Activated CD8-positive, alpha-beta memory T cell treated with anti-CD3 and anti-CD28 coated beads for 36 hours (primary cell): ENCODE data around the gene RABGAP1L. TPM values are rescaled to one million over a fixed set of nuclear protein-coding genes. Genes with fewer than 3 reads are reported as not detected.
"Not testable (repeated sequence)": the region's sequence is repeated elsewhere in the genome, so short reads cannot be mapped to it uniquely, and the experiment has no call there.

Experiments used
- CTCF ChIA-PET: fragments of 350-600 bp; sonication (Branson Sonifier 250); formaldehyde crosslinking; loops from one replicate; lab custom pipeline; 2021; ENCODE audit warnings: antibody characterized with exemption; lab: Charles Lee
- POLR2A ChIA-PET: fragments of 350-600 bp; sonication (Branson Sonifier 250); formaldehyde crosslinking; loops from one replicate; lab custom pipeline; 2021; ENCODE audit warnings: antibody characterized with exemption; lab: Charles Lee
- total RNA-seq, 2 experiments: library from RNA; stranded (reverse); gene quantifications; one replicate each; pipeline ENCODE4 v1.2.3, GENCODE V29; 2021

RABGAP1L gene
- total RNA-seq, 2 experiments from 2014 or later = 31.8 to 33.4 TPM

DNA sequence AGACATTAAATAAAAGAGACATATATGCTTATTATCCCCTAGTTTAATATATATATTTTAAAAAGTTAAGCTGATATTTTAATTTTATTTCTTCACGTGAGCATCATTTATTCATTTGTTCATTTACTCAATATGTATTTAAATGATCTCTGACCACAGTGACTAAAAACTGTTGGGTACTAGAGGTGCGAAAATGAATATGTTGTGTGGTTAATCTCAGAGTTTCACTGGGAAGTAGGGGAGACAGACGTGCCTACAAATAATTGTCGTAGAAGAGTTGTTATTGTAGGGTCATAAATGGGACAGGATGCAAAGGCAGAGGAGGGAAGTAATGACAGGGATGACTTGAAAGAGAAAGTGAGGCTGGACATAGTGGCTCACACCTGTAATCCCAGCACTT, 627.4 kb downstream of the RABGAP1L start:
- POLR2A ChIA-PET = no interaction called here
- CTCF ChIA-PET = no interaction called here

DNA sequence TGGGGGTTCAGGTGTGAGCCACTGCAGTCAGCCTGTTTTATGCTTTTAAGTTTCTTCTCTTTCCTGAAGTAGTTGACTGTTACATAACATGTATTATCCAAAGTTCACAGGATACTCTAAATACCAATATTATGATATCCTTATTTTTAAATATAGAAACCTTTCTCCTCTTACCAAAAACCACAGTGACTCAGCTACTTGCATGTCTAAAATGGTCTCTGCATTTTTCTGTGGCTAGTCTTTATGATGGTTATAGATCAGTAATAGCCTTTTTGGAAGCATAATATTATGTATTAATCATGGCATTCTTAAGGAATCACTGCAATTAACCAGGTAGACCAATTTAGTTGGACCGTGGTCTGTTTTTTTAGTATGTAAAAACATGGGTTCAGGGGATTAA, 629.7 kb downstream of the RABGAP1L start:
- ChIA-PET POLR2A (no interaction called here), CTCF (no interaction called here)

DNA sequence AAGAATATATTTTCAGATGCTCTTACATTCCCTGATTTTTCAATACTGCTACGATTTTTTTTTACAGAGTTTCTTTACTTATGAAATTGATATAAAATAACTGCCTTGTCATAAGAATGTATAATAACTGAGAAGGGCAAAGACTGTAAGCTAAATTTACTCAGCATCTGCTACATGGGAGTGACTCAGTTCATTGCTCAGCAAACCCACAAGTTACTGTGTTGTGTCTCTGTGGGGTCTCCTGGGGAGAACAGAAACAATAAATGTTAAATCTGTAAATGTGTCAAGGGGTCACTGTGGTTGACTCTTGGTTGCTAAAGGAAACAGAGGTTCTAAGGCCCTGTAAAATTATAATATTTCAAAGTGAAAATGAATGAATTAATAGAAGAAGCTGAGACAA, 630.1 kb downstream of the RABGAP1L start:
- ChIA-PET CTCF (no interaction called here), POLR2A (interaction anchor here (0.5 kb wide), 1 partner anchor 392 kb away, joined by 4 read pairs; no protein-coding TSS in a partner anchor)

- ChIA-PET POLR2A (interaction anchor here (0.6 kb wide), 1 partner anchor 850 kb away, joined by 5 read pairs; no protein-coding TSS in a partner anchor), CTCF (no interaction called here)
Measured at GRCh38 chr1:174791863-174792262, 632.5 kb downstream of the RABGAP1L start.

GRCh38 chr1:174794861-174795260, 635.5 kb downstream of the RABGAP1L start:
- CTCF ChIA-PET = interaction anchor here (1.0 kb wide), 1 partner anchor 188 kb away, joined by 3 read pairs; no protein-coding TSS in a partner anchor
- POLR2A ChIA-PET = no interaction called here

- POLR2A ChIA-PET = no interaction called here
- CTCF ChIA-PET = interaction anchor here (1.0 kb wide), 1 partner anchor 187 kb away, joined by 3 read pairs; no protein-coding TSS in a partner anchor
Measured at GRCh38 chr1:174795806-174796205, 636.5 kb downstream of the RABGAP1L start.

GRCh38 chr1:174797398-174797797, 638.1 kb downstream of the RABGAP1L start:
- CTCF ChIA-PET = no interaction called here
- POLR2A ChIA-PET = interaction anchor here (0.7 kb wide), 1 partner anchor 205 kb away, joined by 3 read pairs; no protein-coding TSS in a partner anchor

DNA sequence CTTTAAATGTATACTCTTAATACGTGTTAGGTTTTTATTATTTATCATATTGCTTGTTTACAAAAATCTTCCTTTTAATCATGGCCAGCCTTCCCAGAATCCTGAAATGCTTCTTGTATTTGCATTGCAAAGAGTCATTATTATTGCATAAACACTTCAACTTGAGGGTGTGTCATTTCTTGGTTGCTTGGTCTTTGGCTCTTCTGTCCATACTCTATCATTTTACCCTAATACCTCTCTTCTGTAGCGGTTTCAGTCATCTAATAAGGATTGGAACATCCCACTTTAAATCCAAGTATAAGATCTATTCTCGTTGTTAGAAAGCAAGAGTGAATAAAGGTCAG, 639.8 kb downstream of the RABGAP1L start:
- ChIA-PET POLR2A (interaction anchor here (0.6 to 1.3 kb wide), 7 partner anchors 35 to 201 kb away, joined by 3 to 9 read pairs (median 4); no protein-coding TSS in a partner anchor), CTCF (interaction anchor here (0.6 to 1.5 kb wide), 5 partner anchors 16 to 201 kb away, joined by 3 to 6 read pairs (median 3); no protein-coding TSS in a partner anchor)

- ChIA-PET POLR2A (interaction anchor here (0.5 to 1.3 kb wide), 3 partner anchors 191 to 200 kb away, joined by 4 to 9 read pairs (median 8); no protein-coding TSS in a partner anchor), CTCF (interaction anchor here (1.0 to 1.5 kb wide), 4 partner anchors 15 to 200 kb away, joined by 3 to 6 read pairs (median 4); no protein-coding TSS in a partner anchor)
Measured at GRCh38 chr1:174800216-174800851, 641.0 kb downstream of the RABGAP1L start.

GRCh38 chr1:174800876-174801275, 641.6 kb downstream of the RABGAP1L start:
- POLR2A ChIA-PET = no interaction called here
- CTCF ChIA-PET = no interaction called here

DNA sequence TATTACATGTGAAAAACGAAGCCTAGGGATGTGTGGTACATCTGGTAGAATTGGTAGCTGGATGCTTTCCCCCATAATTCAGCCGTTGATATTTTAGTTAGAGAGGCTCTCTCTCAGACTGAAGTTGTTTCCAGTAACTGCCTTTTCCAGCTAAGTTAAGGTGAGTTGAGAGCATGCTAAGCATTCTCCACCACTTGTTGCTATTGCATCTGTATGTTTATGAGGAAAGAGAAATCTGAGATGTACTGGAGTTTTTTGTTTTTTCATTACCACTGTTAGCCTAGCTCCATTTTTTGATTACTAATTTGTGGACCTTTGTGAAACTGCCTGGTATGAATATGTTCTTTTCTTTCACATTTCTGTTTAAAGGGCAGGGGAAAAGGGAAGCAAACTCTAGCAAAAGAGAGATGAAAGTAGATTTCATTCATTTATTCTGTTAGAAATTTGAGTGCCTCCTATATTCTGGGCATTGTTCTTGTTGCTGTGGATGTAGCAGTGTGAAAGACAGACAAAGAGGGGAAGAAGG, 650.5 kb downstream of the RABGAP1L start:
- ChIA-PET POLR2A (no interaction called here), CTCF (interaction anchor here (1.3 kb wide), 1 partner anchor 42 kb away, joined by 3 read pairs; no protein-coding TSS in a partner anchor)

GRCh38 chr1:174812016-174812415, 652.7 kb downstream of the RABGAP1L start:
- POLR2A ChIA-PET = interaction anchor here (0.6 kb wide), 1 partner anchor 141 kb away, joined by 5 read pairs; no protein-coding TSS in a partner anchor

GRCh38 chr1:174812656-174813055, 653.3 kb downstream of the RABGAP1L start:
- CTCF ChIA-PET = interaction anchor here (0.5 kb wide), 1 partner anchor 156 kb away, joined by 3 read pairs; no protein-coding TSS in a partner anchor
- POLR2A ChIA-PET = interaction anchor here (0.6 kb wide), 1 partner anchor 158 kb away, joined by 3 read pairs; no protein-coding TSS in a partner anchor

More at GRCh38 chr1:174812016-174812415, 652.7 kb downstream of the RABGAP1L start:
- CTCF ChIA-PET = interaction anchor here (0.5 kb wide), 1 partner anchor 157 kb away, joined by 3 read pairs; no protein-coding TSS in a partner anchor

DNA sequence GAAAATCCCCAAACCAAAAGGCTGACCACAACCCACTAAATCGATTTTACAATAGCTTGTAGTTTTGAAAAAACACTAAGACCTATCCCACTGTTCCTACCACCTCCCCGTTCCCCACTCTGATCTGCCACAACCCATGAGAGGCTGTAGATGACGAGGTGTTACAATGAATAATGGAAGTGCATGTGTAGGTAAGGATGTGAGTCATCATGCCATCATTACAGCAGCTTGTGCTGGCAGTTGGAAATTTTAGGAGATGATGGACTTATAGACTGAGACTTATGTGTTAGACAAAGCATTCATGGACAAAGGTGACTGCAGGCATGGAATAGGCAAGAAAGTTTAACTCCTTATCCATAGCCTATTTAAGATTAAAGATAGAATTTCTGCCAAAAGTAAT, 655.7 kb downstream of the RABGAP1L start:
- POLR2A ChIA-PET = no interaction called here
- CTCF ChIA-PET = interaction anchor here (1.5 kb wide), 1 partner anchor 15 kb away, joined by 6 read pairs; no protein-coding TSS in a partner anchor

- CTCF ChIA-PET = interaction anchor here (1.5 kb wide), 1 partner anchor 16 kb away, joined by 6 read pairs; no protein-coding TSS in a partner anchor
- POLR2A ChIA-PET = interaction anchor here (0.6 kb wide), 1 partner anchor 626 kb away, joined by 4 read pairs; no protein-coding TSS in a partner anchor
Measured at GRCh38 chr1:174815474-174815908, 656.2 kb downstream of the RABGAP1L start.

DNA sequence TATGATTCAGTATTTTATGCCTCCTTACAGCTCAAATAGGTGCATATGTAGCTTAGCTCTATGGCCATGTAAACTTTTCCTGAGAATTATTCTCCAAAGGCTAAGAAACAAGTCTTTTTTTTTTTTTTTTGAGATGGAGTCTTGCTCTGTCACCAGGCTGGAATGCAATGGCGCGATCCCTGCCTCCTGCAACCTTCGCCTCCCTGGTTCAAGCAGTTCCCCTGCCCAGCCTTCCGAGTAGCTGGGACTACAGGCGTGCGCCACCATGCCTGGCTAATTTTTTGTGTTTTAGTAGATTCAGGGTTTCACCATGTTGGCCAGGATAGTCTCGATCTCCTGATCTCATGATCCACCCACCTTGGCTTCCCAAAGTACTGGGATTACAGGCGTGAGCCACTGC, 657.3 kb downstream of the RABGAP1L start:
- POLR2A ChIA-PET = interaction anchor here (0.7 kb wide), 1 partner anchor 143 kb away, joined by 3 read pairs; no protein-coding TSS in a partner anchor

DNA sequence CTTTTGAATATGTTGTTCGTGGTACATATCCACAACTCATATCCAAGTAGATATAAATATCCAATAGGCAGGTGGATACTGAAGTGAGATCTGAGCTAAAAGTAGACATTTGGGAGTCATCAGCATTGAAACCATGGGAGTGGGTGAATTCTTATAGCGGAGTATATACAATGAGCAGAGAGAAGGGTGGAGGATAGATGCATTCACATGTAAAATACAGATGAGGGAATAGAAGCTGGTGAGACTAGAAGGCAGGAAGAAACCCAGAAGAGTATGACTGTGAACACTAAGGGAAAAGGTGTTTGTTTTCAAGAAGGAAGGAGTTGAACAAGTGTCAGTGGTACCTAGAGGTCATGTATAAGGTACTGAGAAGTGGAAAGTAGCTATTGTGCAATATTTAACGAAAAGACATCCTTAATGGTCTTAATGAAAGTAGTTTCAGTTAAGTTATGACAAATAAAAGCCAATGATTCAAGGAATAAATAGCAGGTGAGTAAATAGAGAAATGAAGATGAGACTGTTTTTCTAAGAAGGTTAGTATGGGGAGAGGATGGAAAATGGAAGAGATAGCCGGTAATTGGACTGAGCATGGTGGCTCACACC, 658.8 kb downstream of the RABGAP1L start:
- ChIA-PET POLR2A (no interaction called here), CTCF (interaction anchor here (1.3 kb wide), 1 partner anchor 18 kb away, joined by 3 read pairs; no protein-coding TSS in a partner anchor)

More for the DNA sequence above, 657.3 kb downstream of the RABGAP1L start:
- CTCF ChIA-PET = not testable (repeated sequence)

DNA sequence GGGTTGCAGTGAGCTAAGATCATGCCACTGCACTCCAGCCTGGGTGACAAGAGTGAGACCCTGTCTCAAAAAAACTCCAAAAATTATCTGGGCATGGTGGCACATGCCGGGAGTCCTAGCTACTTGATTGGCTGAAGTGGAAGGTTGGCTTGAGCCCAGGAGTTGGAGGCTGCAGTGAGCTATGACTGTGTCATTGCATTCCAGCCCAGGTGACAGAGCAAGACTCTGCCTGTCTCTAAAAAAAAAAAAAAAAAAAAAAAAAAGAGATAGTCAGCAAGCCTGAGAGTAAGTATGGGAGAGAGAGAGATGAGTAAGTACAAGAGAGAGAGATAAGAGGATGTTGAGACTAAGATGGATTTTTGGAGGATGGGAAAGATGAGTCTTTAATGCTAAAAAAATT, 659.6 kb downstream of the RABGAP1L start:
- ChIA-PET CTCF (interaction anchor here (0.7 kb wide), 1 partner anchor 198 kb away, joined by 3 read pairs; no protein-coding TSS in a partner anchor), POLR2A (interaction anchor here (0.6 kb wide), 2 partner anchors 55 to 1366 kb away, joined by 4 to 7 read pairs; no protein-coding TSS in a partner anchor)

DNA sequence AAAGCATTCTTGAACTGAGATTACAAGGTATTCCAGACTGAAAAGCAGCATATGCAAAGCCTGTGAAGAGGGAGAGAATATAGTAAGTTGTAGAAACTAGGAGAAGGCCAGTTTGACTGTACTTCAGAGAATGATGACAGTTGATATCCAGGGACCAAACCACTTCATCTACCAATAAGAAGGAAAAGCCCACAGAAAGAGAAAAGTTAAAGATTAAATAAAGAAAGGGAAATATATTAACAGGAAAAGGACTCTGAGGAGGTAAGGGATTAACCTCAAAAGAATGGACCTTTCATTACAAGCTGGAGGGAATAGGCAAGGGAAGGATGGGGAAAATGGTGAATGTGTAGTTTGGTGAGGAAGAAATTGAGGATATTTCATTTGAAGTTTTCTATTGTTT, 660.3 kb downstream of the RABGAP1L start:
- POLR2A ChIA-PET = no interaction called here
- CTCF ChIA-PET = no interaction called here
